IMR-90 (cell line): ENCODE results near the gene CYS1. TPM values are rescaled to one million over a fixed set of nuclear protein-coding genes. Genes with fewer than 3 reads are reported as not detected.

Source experiments
- ATAC-seq: fragments of 200-7000 bp; cut with Tn5 transposase; 2 replicates; pipeline ENCODE4 v1.9.1; 2020; ENCODE audit warnings: low read depth, mild to moderate bottlenecking, moderate library complexity
- BruUV-seq: library from RNA; stranded (reverse); fragments of 400-500 nt; replicated peaks from 2 replicates; lab custom pipeline; 2021; lab: Mats Ljungman, UMichigan
- CTCF ChIA-PET: fragments of 300-600 bp; formaldehyde crosslinking; extraction: SDS; loops from one replicate; lab custom pipeline; 2021; ENCODE audit warnings: antibody characterized with exemption; lab: Yijun Ruan, JAX
- POLR2A ChIA-PET: fragments of 300-600 bp; sonication (Branson Sonifier 250); formaldehyde crosslinking; loops from one replicate; lab custom pipeline; 2022; ENCODE audit warnings: antibody characterized with exemption; ENCODE audit not compliant: unreplicated experiment; lab: Charles Lee
- DNase-seq: peaks from one replicate; pipeline ENCODE4 v3.0.0; 2013
- H2AFZ ChIP-seq: replicated peaks from 2 replicates; pipeline ENCODE3; 2013; ENCODE audit warnings: low read length, mild to moderate bottlenecking; ENCODE audit not compliant: poor library complexity
- H2AK5ac ChIP-seq: 2 replicates; pipeline ENCODE4 v1.6.1; 2013; ENCODE audit warnings: low read depth, low read length, inconsistent platforms
- H2AK9ac ChIP-seq: replicated peaks from 2 replicates; pipeline ENCODE3; 2013; ENCODE audit warnings: mild to moderate bottlenecking, low read depth, low read length, moderate library complexity; ENCODE audit not compliant: poor library complexity
- H2BK120ac ChIP-seq: 2 replicates; pipeline ENCODE4 v1.6.1; 2013; ENCODE audit warnings: low read depth, low read length, inconsistent platforms
- H2BK15ac ChIP-seq: 3 replicates; pipeline ENCODE4 v1.6.1; 2013; ENCODE audit warnings: low read depth, low read length, inconsistent platforms
- H2BK20ac ChIP-seq: 2 replicates; pipeline ENCODE4 v1.6.1; 2013; ENCODE audit warnings: low read depth, mild to moderate bottlenecking, inconsistent platforms, low read length, moderate library complexity
- H2BK5ac ChIP-seq: 2 replicates; pipeline ENCODE4 v1.6.1; 2013; ENCODE audit warnings: mild to moderate bottlenecking, low read depth, low read length, inconsistent platforms; ENCODE audit not compliant: poor library complexity, severe bottlenecking
- H3K14ac ChIP-seq: replicated peaks from 2 replicates; pipeline ENCODE4 v1.6.1; 2013; ENCODE audit warnings: low read depth, low read length, inconsistent platforms
- H3K18ac ChIP-seq: 2 replicates; pipeline ENCODE4 v1.6.1; 2013; ENCODE audit warnings: low read depth, low read length, control low read depth
- H3K23ac ChIP-seq: 2 replicates; pipeline ENCODE4 v1.6.1; 2013; ENCODE audit warnings: low read depth, low read length, inconsistent platforms
- H3K27ac ChIP-seq: 2 replicates; pipeline ENCODE4 v1.5.1; 2013; ENCODE audit warnings: mild to moderate bottlenecking, control low read depth, low read length; ENCODE audit not compliant: insufficient read depth
- H3K27me3 ChIP-seq: 2 replicates; pipeline ENCODE4 v1.6.1; 2013; ENCODE audit warnings: low read length; ENCODE audit not compliant: control insufficient read depth, insufficient read depth
- H3K36me3 ChIP-seq: 2 replicates; pipeline ENCODE4 v1.6.1; 2013; ENCODE audit warnings: low read length, mixed read lengths; ENCODE audit not compliant: control insufficient read depth, insufficient read depth
- H3K4ac ChIP-seq: 2 replicates; pipeline ENCODE4 v1.6.1; 2013; ENCODE audit warnings: low read depth, low read length, inconsistent platforms
- H3K4me1 ChIP-seq: 2 replicates; pipeline ENCODE4 v1.6.1; 2013; ENCODE audit warnings: low read length, mixed read lengths; ENCODE audit not compliant: control insufficient read depth, insufficient read depth
- H3K4me2 ChIP-seq: 2 replicates; pipeline ENCODE4 v1.6.1; 2013; ENCODE audit warnings: low read depth, mild to moderate bottlenecking, control low read depth, low read length, moderate library complexity
- H3K4me3 ChIP-seq: 2 replicates; pipeline ENCODE4 v1.5.1; 2013; ENCODE audit warnings: low read depth, mild to moderate bottlenecking, control low read depth, low read length, moderate library complexity; ENCODE audit not compliant: insufficient read depth
- H3K56ac ChIP-seq: 2 replicates; pipeline ENCODE4 v1.6.1; 2013; ENCODE audit warnings: low read length, inconsistent platforms; ENCODE audit not compliant: insufficient read depth; ENCODE audit errors: extremely low read depth
- H3K79me1 ChIP-seq, 2 experiments: 2 replicates each; pipeline ENCODE4 v1.6.1; 2013; ENCODE audit warnings: low read length in 2 of 2, inconsistent platforms in 1 of 2, low read depth in 1 of 2
- H3K9ac ChIP-seq: 2 replicates; pipeline ENCODE4 v1.6.1; 2013; ENCODE audit warnings: low read depth, low read length, control low read depth
- H3K9me1 ChIP-seq: 2 replicates; pipeline ENCODE4 v1.6.1; 2013; ENCODE audit warnings: low read length, inconsistent platforms; ENCODE audit not compliant: insufficient read depth
- H3K9me3 ChIP-seq: 2 replicates; pipeline ENCODE4 v1.6.1; 2013; ENCODE audit warnings: low read length; ENCODE audit not compliant: control insufficient read depth, insufficient read depth
- H4K20me1 ChIP-seq: 2 replicates; pipeline ENCODE4 v1.6.1; 2013; ENCODE audit warnings: low read length, inconsistent platforms; ENCODE audit not compliant: insufficient read depth
- H4K5ac ChIP-seq: 2 replicates; pipeline ENCODE4 v1.6.1; 2013; ENCODE audit warnings: mild to moderate bottlenecking, low read depth, low read length, control low read depth
- H4K8ac ChIP-seq, 2 experiments: 2 replicates each; pipeline ENCODE4 v1.6.1; 2013; ENCODE audit warnings: low read depth in 2 of 2, low read length in 2 of 2, control low read depth in 1 of 2, inconsistent platforms in 1 of 2
- H4K91ac ChIP-seq: 2 replicates; pipeline ENCODE4 v1.6.1; 2013; ENCODE audit warnings: low read depth, low read length, inconsistent platforms; ENCODE audit not compliant: insufficient read depth
- CEBPB ChIP-seq: IDR thresholded peaks from 2 replicates; pipeline ENCODE4 v1.6.1; 2012; ENCODE audit warnings: low read depth, low read length, improper control_type of control experiment
- ELK1 ChIP-seq: fragments of 150-350 bp; IDR thresholded peaks from 2 replicates; pipeline ENCODE4 v1.6.1; 2016; ENCODE audit warnings: low read depth, mild to moderate bottlenecking, low read length, moderate library complexity, borderline replicate concordance
- MXI1 ChIP-seq: IDR thresholded peaks from 2 replicates; pipeline ENCODE4 v1.6.1; 2012; ENCODE audit warnings: low read depth, mild to moderate bottlenecking, low read length, moderate library complexity, borderline replicate concordance
- POLR2A ChIP-seq: IDR thresholded peaks from 2 replicates; pipeline ENCODE4 v1.6.1; 2012; ENCODE audit warnings: mild to moderate bottlenecking, low read depth, low read length
- WGBS, 2 experiments: methylation state at CpG; one replicate each; pipeline versions ENCODE4 v1.1.5 to v1.1.7; 2013; ENCODE audit warnings: missing lambda C conversion rate in 2 of 2; ENCODE audit not compliant: insufficient read length in 1 of 2; ENCODE audit errors: extremely low coverage in 2 of 2; 5-methylcytosine and 5-hydroxymethylcytosine counted together
- dilution Hi-C: fragments of 300-500 bp; cut with HindIII; formaldehyde crosslinking; loops from one replicate; pipeline ENCODE4 v1.14.3; 2018; ENCODE audit warnings: low sequenced_read_pairs; ENCODE audit not compliant: unreplicated experiment
- in situ Hi-C: fragments of 300-500 bp; cut with MboI; formaldehyde crosslinking; loops from 3 replicates; pipeline ENCODE4 v1.14.3; 2019; ENCODE audit warnings: low sequenced_read_pairs, inconsistent platforms, mixed read lengths
- intact Hi-C: fragments of 100-400 bp; cut with micrococcal nuclease; formaldehyde crosslinking; loops from 2 replicates; pipeline ENCODE4 v1.10.0; 2022
- polyA plus RNA-seq, 3 experiments: library from polyadenylated mRNA; depleted of rRNA; stranded (reverse); fragments of >200 nt; gene quantifications; 2 replicates each; pipeline ENCODE4 v1.2.3, GENCODE V29; 2012; ENCODE audit warnings: low replicate concordance in 1 of 3
- total RNA-seq: library from RNA; depleted of rRNA; stranded (reverse); fragments of >200 nt; gene quantifications from 2 replicates; pipeline ENCODE4 v1.2.3, GENCODE V29; 2012

Gene CYS1
- total and polyA plus RNA-seq, 2 of the 4 experiments (the other 2 are of a cell fraction) = under 0.01 to 0.12 TPM

DNA sequence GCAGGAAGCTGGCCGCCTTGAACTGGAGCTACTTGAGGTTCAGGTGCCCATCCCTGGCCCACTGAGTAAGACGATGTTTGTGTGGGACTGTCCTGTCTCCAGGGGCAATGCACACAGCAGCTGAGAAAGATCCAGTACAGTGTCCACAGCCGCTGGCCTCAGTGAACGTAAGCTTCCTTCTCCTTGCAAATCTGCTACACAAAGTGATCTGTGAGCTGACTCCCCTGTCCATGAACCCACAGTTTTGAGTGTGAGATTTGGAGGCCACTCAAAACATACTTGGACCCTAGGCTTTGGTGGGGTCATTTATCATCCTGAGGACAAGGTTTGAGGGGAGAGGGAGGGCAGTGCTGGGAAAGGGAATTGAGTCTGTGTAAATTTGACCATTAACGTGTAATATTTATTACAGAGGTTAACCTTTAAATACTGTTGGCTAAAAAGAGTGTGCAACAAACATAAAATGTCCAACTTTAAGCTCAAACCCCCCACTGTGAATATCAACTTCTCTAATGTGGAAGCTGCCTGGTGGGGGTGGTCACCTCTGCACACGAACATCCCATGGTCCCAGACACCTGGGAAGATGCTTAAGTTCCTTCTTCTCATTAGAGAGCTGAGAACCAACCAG is 4.9 kb upstream of the CYS1 start:
- Histone ChIP-seq H4K5ac (no peak overlapping the region), H3K56ac (no peak overlapping the region), H4K20me1 (no peaks in the 10 kb centered on the region), H3K9ac (no peak overlapping the region), H3K9me1 (no peaks in the 10 kb centered on the region), H3K79me1 (no peaks in the 10 kb centered on the region), H3K4ac (no peak overlapping the region), H3K4me1 (no peaks in the 10 kb centered on the region), H4K8ac (no peak overlapping the region), H3K4me3 (no peak overlapping the region), H2AK5ac (no peak overlapping the region), H2AK9ac (no peak overlapping the region), H3K27me3 (peaks cover 71% of the 10 kb centered on the region), H3K9me3 (peaks cover 2% of the 10 kb centered on the region; the same call in 1 of the 2 replicates), H2BK120ac (no peak overlapping the region), H4K91ac (no peak overlapping the region), H3K23ac (no peak overlapping the region), H2BK20ac (no peak overlapping the region), H2BK5ac (no peak overlapping the region), H2BK15ac (no peak overlapping the region), H2AFZ (no peak overlapping the region), H3K27ac (no peak overlapping the region), H3K18ac (no peak overlapping the region), H3K4me2 (no peak overlapping the region), H3K14ac (no peak overlapping the region), H3K36me3 (no peaks in the 10 kb centered on the region)
- TF ChIP-seq POLR2A (no peak), CEBPB (no peak), MXI1 (no peak), ELK1 (no peak)
- POLR2A ChIA-PET = no interaction called here
- intact Hi-C loops (no loop called here), in situ Hi-C loops (no loop called here), dilution Hi-C loops (no loop called here)
- CTCF ChIA-PET = interaction anchor here (1.7 kb wide), 1 partner anchor 12 kb away, joined by 8 read pairs; no protein-coding TSS in a partner anchor
- DNase-seq (no peak), ATAC-seq (no peak)
- BruUV-seq = no TSS peak
- no CpG with 5 or more reads among the region's 6 CpGs for WGBS, 2 experiments
